Measurements from ENCODE around the gene GUK1.

GUK1 gene

GRCh38 chr1:228162286-228163006 is 22.4 kb downstream of the GUK1 start:
- no peak for DNase-seq (ENCODE audit: low spot score)
- no peak for TF ChIP-seq CTCF (IDR thresholded peaks at IDR 0.05; ENCODE audit: borderline replicate concordance, control extremely low read depth, extremely low read depth, insufficient read depth, missing control alignments)
- in situ Hi-C loops (cut with MboI; ENCODE audit: low sequenced_read_pairs, unreplicated experiment) = no loop called here

- TF ChIP-seq CTCF (IDR thresholded peaks at IDR 0.05; ENCODE audit: borderline replicate concordance, control extremely low read depth, extremely low read depth, insufficient read depth, missing control alignments) = no peak
- in situ Hi-C loops (cut with MboI; ENCODE audit: low sequenced_read_pairs, unreplicated experiment) = no loop called here
- DNase-seq (ENCODE audit: low spot score) = no peak
Measured at GRCh38 chr1:228163007-228163753, 23.1 kb downstream of the GUK1 start.

- TF ChIP-seq CTCF (IDR thresholded peaks at IDR 0.05; ENCODE audit: borderline replicate concordance, control extremely low read depth, extremely low read depth, insufficient read depth, missing control alignments) = no peak
- no peak for DNase-seq (ENCODE audit: low spot score)
- in situ Hi-C loops (cut with MboI; ENCODE audit: low sequenced_read_pairs, unreplicated experiment) = no loop called here
Measured at GRCh38 chr1:228163776-228164519, 23.9 kb downstream of the GUK1 start.

- in situ Hi-C loops (cut with MboI; ENCODE audit: low sequenced_read_pairs, unreplicated experiment) = no loop called here
- DNase-seq (ENCODE audit: low spot score) = no peak
- TF ChIP-seq CTCF (IDR thresholded peaks at IDR 0.05; ENCODE audit: borderline replicate concordance, control extremely low read depth, extremely low read depth, insufficient read depth, missing control alignments) = no peak
Measured at GRCh38 chr1:228164561-228165371, 24.7 kb downstream of the GUK1 start.

GRCh38 chr1:228165372-228166169 is 25.5 kb downstream of the GUK1 start, which contains the start of gene IBA57:
Gene IBA57 (plus strand): TSS chr1:228165804. CDS start chr1:228165817, 13 bp downstream.
- in situ Hi-C loops (cut with MboI; ENCODE audit: low sequenced_read_pairs, unreplicated experiment) = no loop called here
- DNase-seq (ENCODE audit: low spot score) = peak; percentile 99
- peak; percentile 93 for TF ChIP-seq CTCF (IDR thresholded peaks at IDR 0.05; ENCODE audit: borderline replicate concordance, control extremely low read depth, extremely low read depth, insufficient read depth, missing control alignments)
